ENCODE data around the gene ENO1.

DNA sequence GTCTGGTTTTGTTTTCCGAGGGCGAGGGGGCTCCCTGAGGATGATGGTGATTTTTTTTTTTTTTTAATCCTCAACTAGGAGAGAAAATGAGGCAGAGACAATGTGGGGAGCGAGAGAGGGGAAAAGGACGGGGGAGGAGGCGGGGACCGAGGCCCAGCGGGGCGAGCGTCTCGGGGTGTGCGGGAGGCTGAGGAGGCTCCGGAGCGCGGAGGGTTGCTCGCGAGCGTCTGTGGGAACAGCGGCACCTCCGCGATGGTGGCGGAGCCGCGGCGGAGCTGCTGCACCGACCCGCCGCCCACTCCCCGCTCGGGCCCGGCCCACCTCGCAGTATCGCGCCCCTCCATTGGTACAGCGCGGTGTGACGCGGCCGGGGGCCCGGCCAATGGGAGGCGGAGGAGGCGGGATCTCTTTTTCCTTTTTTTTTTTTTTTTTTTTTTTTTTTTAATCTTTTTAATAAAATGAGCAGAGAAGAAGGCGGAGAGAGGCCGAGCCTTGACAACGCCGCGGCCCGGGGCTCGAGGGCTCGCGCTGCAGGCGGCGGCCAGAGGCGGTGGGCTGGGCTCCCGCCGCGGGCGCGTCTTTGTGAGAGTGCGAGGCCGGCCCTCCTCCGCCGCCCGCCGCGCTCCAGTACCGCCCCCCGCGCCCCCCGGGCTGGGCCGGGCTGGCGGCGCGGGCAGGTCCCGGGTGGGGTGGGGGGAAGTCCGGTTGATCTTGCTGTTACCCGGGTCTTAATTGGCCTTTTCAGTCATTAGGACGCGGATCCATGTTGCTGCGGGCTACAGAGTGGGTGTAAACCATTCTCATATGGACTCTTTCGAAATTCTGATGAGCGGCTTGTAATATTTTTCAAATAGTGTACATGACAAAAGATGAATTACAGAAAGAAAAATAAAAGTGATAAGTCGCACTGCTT lies 60.8 kb downstream of the ENO1 start, which contains the start of gene RERE:
- TF ChIP-seq, protein P1, sequence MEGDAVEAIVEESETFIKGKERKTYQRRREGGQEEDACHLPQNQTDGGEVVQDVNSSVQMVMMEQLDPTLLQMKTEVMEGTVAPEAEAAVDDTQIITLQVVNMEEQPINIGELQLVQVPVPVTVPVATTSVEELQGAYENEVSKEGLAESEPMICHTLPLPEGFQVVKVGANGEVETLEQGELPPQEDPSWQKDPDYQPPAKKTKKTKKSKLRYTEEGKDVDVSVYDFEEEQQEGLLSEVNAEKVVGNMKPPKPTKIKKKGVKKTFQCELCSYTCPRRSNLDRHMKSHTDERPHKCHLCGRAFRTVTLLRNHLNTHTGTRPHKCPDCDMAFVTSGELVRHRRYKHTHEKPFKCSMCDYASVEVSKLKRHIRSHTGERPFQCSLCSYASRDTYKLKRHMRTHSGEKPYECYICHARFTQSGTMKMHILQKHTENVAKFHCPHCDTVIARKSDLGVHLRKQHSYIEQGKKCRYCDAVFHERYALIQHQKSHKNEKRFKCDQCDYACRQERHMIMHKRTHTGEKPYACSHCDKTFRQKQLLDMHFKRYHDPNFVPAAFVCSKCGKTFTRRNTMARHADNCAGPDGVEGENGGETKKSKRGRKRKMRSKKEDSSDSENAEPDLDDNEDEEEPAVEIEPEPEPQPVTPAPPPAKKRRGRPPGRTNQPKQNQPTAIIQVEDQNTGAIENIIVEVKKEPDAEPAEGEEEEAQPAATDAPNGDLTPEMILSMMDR (conservative IDR thresholded peaks at IDR 0.05), result no peak; the same call in 1 of the 2 replicates
- no peak for TF ChIP-seq ZFX (IDR thresholded peaks at IDR 0.05)
